ENCODE data around the gene RASD1.

RASD1 gene

DNA sequence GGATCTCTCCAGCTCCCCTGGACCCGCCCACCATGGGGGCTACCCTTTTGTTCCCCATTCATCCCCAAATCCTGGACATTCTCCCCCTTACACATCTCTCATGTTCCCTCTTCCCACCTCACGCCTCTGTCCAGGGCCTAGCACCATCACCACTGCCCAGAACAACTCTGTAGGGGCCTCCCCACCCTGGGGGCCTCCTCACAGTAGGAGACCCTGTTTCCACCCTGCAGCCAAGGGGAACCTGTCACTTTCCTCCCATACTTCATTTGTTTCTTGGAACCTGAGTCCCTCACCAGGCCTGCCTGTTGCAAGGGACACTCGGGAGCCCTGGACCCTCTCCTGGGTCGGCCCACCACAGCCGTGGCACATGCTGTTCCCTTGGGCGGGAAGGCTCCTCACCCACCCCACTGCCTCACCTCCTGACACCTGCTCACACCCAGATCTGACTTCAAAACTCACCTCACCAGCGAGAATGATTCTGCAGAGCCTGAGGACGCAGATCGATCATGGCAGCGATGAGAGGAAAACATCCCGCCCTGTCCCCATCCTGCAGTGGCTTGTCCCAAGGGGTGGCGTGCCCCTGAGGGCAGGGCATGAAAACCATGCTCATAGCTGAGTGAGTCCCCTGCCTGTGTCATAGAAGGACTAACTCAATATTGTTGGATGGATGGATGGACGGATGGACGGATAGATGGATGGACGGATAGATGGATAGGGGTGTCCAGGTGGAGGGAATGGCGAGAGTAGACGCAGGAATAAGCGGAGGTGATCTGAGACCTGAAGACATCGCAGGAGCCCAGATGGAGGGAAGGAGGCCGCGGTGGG, 6.8 kb upstream of the RASD1 start:
- no peaks in the 10 kb centered on the region for H3K36me3 Mint-ChIP-seq (ENCODE audit: low read depth)
- H3K9me3 Mint-ChIP-seq: no peaks in the 10 kb centered on the region
- no peak overlapping the region for H3K27ac Mint-ChIP-seq
- H3K4me1 Mint-ChIP-seq (ENCODE audit: low read depth): no peaks in the 10 kb centered on the region
- no peak overlapping the region for H3K4me3 Mint-ChIP-seq
- intact Hi-C loops (cut with micrococcal nuclease): no loop called here
- peaks cover 14% of the 10 kb centered on the region for H3K27me3 Mint-ChIP-seq

DNA sequence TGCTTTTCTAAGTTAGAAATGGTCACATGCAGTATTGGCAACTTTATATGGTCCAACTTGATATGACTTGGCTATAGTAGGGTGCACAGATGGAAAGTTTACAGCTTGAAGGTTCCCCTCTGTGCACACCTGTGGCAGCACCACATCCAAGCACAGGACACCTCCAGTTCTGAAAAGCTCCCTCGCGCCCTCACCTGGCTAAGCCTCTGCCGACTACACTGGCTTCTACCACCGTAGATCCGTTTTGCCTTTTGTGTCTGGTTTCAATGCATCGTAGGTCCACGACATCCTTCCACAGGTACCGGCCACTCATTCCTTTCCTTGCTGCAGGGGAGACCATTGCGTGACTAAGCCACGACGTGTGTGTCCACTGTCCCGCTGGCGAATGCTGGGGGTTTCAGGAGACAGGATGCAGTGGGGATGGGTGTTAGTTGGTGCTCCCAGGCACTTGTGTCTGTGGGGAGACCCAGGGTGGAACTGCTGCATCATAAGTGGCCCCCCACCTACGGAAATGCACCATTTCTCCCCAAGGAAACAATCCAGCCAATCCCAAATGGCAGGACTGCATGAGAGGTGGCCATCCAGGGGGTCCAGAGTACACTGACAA, 4.9 kb upstream of the RASD1 start:
- Mint-ChIP-seq H3K27ac (no peak overlapping the region), H3K36me3 (ENCODE audit: low read depth) (no peaks in the 10 kb centered on the region), H3K4me3 (no peak overlapping the region), H3K9me3 (no peaks in the 10 kb centered on the region), H3K27me3 (peaks cover 25% of the 10 kb centered on the region), H3K4me1 (ENCODE audit: low read depth) (peaks cover 4% of the 10 kb centered on the region)
- intact Hi-C loops (cut with micrococcal nuclease): no loop called here

DNA sequence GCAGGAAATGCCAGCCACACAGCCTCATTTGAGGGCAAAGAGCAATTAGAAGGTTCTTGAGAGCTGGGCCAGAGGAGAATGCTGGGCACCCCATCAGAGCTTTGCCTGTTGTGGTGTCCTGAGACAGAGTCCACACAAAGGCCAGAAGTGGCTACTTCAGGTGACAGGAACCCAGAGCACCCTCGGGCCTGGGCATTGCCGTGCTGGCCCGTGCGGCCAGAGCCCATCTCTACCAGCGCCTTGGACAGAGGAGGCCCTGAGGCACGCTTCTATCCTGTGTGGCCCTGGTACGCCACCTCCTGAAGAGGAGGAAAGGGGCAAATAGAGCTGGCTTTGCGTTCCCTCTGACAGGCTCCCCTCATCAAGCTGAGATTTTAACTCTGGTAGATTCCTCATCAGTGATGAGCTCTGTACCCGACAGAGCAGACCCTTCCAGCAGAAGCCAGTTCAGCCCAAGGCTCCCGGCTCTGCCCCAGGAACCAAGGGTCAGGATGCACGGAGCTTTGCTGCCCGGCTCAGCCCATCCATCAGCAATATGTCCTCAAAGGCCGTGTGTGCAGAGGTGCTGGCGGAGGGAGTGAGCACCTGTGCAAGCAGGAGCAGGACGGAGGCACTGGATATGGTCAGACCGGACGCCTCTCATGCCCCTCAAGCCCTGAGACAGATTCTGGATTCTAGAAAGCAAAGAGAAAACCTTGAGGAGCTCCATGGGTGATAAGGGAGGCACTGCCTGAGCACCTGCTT, 3.4 kb upstream of the RASD1 start:
- Mint-ChIP-seq H3K27ac (no peak overlapping the region), H3K36me3 (ENCODE audit: low read depth) (no peaks in the 10 kb centered on the region), H3K27me3 (peaks cover 40% of the 10 kb centered on the region), H3K4me1 (ENCODE audit: low read depth) (peaks cover 19% of the 10 kb centered on the region), H3K4me3 (no peak overlapping the region), H3K9me3 (no peaks in the 10 kb centered on the region)
- intact Hi-C loops (cut with micrococcal nuclease): loop anchor here (5.0 kb wide), 2 partner anchors 93 to 142 kb away; partner anchors contain the start of gene PEMT

DNA sequence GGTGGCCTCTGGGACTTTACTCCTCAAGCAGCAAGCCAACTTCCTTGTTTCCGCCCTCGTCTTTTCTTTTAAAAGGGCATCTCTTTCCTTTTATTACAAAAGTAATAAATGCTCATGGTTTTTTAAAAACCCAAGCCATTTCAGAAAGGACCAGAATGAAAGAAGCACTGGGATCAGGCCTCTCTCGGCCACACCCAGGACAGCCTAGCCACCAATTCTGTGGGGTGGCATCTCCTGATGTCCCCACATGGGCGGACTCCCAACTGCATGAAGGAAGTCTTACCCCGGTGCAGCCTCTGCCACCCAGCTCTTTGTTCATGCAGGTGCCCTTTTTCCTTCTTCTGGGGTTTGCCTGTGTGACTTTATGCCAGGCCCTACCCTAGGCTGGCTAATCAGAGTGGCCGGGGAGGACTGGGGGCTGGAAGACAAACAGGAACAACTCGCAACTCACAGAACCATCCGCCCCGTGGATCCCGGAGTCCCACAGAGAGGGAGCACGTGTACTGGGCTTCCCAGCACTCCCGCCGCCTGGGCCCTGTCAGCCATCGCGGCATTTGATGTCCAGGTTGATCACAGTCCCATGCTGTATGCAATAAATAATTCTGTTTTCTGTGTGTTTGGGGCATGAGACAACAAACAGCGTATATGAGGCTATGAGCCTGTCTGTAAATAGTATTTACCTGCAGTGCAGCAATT, 2.6 kb upstream of the RASD1 start:
- Mint-ChIP-seq H3K9me3 (no peaks in the 10 kb centered on the region), H3K27ac (no peak overlapping the region), H3K4me1 (ENCODE audit: low read depth) (peaks cover 21% of the 10 kb centered on the region), H3K27me3 (peaks cover 46% of the 10 kb centered on the region), H3K4me3 (no peak overlapping the region), H3K36me3 (ENCODE audit: low read depth) (peaks cover 4% of the 10 kb centered on the region)
- intact Hi-C loops (cut with micrococcal nuclease): loop anchor here (5.0 kb wide), 2 partner anchors 94 to 141 kb away; partner anchors contain the start of gene PEMT

DNA sequence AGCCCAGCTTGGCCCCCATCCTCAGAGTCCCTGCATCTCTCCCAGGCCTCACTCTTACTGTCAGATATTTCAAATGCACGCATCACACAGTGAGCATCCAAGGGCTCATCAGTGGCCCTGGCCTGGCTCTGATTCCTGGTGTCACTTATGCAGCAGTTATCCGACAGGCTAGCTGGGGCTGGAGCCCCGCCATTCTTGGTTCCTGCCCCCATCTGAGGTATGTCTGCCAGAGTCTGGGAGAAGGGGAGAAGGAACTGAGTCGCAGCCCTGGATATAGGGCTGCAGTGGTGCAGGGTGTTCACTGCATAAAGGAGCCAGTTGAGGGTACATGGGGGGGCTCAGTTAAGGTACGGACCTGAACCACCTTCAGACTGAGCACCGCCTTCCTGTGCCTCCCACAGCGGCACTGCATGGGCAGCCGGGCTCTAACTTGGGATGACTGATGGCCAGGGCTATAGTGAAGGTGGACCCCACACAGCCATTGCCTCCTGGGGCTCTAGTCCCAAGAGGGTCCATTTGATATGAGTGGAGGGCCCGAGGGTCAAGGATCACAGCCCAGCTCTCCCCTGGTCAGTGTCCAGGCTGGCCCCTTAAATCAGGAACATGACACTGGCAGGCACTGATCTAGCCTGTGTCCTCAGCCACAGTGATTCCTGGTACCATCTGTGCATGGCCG, 1.8 kb upstream of the RASD1 start:
- no peak overlapping the region for H3K4me3 Mint-ChIP-seq
- H3K9me3 Mint-ChIP-seq: no peaks in the 10 kb centered on the region
- no peak overlapping the region for H3K27ac Mint-ChIP-seq
- H3K27me3 Mint-ChIP-seq: peaks cover 54% of the 10 kb centered on the region
- peaks cover 11% of the 10 kb centered on the region for H3K36me3 Mint-ChIP-seq (ENCODE audit: low read depth)
- peaks cover 29% of the 10 kb centered on the region for H3K4me1 Mint-ChIP-seq (ENCODE audit: low read depth)
- intact Hi-C loops (cut with micrococcal nuclease): loop anchor here (1.0 to 5.0 kb wide), 5 partner anchors 21 to 143 kb away; partner anchors contain the start of genes MED9 and PEMT

DNA sequence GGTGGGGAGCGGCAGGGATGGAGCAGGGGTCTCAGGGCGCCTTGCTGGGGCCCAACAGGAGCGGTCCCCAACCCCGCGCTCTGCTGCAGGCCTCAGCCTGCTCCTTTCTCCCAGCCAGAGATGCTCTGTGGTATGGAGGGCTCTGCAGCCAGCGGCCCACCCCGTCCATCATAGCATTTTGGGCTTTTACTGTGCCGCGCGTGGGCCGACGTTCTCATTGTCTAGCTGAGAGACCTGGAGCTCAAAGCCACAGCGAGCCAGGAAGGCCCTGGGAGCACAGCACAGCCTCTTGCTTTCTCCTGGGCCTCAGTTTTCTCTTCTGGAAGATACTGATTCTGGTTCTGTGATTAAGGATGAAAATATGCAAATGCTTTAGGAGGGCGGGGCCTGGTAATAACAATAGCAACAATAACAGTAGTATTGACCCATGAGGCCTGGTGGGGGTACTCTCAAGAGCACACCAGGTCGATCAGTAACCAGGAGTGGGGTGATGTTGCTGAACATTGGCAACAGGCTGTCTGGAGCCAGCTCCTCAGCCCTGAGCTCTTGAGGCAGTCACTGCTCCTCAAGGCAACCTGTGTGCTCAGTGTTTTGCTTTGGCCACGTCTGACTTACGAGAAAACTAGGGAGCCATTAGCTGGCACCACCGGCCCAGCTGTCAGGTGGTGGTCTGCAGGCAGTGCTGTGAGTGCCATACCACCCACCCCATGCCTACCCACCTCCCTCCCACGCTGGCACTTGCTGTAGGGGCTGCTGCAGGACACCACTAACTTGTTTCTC, 1.1 kb upstream of the RASD1 start:
- Mint-ChIP-seq H3K27ac (peak overlapping the region; percentile 59), H3K27me3 (peaks cover 56% of the 10 kb centered on the region), H3K4me1 (ENCODE audit: low read depth) (peaks cover 35% of the 10 kb centered on the region), H3K9me3 (no peaks in the 10 kb centered on the region), H3K4me3 (no peak overlapping the region), H3K36me3 (ENCODE audit: low read depth) (peaks cover 18% of the 10 kb centered on the region)
- intact Hi-C loops (cut with micrococcal nuclease): loop anchor here (1.0 to 5.0 kb wide), 5 partner anchors 20 to 144 kb away; partner anchors contain the start of genes MED9 and PEMT

DNA sequence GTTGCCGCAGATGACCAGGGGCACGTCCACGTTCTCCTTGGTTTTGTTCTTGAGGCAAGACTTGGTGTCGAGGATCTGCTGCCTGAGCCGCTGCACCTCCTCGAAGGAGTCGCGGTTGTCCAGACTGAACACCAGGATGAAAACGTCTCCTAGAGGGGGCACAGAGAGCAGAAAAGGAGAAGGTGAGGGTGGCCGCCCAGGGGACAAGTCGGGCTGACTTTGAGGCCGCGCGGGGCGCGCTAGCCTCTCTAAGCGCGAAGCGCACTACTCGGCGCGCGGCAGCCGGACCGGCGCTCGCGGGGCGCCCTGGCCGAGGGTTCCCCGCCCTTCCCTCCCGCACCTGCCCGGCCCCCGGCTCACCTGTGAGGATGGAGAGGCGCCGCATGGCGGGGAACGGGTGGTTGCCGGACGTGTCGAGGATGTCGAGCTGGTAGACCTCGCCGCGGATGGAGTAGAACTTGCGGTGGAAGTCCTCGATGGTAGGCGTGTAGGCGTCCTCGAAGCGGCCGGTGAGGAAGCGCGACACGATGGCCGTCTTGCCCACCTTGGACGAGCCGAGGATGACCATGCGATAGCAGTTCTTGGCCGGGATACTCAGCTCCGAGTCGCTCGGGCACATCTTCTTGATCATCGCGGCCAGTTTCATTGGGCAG, 533 bp downstream of the RASD1 start:
- intact Hi-C loops (cut with micrococcal nuclease): loop anchor here (2.0 to 5.0 kb wide), 4 partner anchors 19 to 138 kb away; partner anchors contain the start of genes MED9 and PEMT
- peak overlapping the region; percentile 3 for H3K27ac Mint-ChIP-seq

DNA sequence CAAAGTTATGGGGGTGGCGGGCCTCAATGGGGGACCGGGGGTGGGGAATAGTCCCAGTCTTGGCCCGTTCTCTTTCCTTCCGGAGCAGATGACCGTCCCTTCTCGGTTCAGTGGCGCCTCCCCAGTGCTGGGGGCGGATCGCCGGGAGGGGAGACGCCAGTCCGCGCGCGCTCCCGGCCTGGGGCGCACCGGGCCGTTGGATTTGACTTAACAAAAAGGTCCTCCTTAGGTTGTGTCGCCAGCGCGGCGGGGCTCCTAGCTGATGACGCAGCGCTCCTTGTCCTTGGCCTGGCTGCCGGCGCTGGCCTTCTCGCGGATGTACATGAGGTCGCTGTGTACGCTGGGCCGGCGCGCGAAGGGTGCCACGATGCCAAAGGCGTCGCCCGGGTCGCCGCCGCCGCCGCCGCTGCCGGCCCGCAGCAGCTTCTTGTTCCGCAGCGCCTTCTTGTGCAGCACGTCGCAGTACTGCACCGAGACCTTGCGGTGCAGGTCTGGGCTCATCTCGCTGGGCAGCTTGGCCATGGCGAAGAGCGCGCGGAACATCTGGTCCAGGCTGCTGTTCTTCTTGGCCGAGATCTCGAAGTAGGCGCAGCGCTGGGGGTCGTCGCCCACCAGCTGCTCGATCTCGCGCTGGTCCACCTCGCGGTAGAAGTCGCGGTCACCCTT, 1.2 kb downstream of the RASD1 start:
- no peaks in the 10 kb centered on the region for H3K9me3 Mint-ChIP-seq
- H3K4me3 Mint-ChIP-seq: peak overlapping the region; percentile 76
- intact Hi-C loops (cut with micrococcal nuclease): loop anchor here (5.0 kb wide), 2 partner anchors 97 to 138 kb away; partner anchors contain the start of gene PEMT
- peaks cover 35% of the 10 kb centered on the region for H3K36me3 Mint-ChIP-seq (ENCODE audit: low read depth)
- no peak overlapping the region for H3K27ac Mint-ChIP-seq
- H3K27me3 Mint-ChIP-seq: peaks cover 54% of the 10 kb centered on the region
- peaks cover 35% of the 10 kb centered on the region for H3K4me1 Mint-ChIP-seq (ENCODE audit: low read depth)

More for the DNA sequence above, 533 bp downstream of the RASD1 start:
- Mint-ChIP-seq H3K4me3 (peak overlapping the region; percentile 76), H3K9me3 (no peaks in the 10 kb centered on the region), H3K36me3 (ENCODE audit: low read depth) (peaks cover 34% of the 10 kb centered on the region), H3K27me3 (peaks cover 54% of the 10 kb centered on the region), H3K4me1 (ENCODE audit: low read depth) (peaks cover 35% of the 10 kb centered on the region)

DNA sequence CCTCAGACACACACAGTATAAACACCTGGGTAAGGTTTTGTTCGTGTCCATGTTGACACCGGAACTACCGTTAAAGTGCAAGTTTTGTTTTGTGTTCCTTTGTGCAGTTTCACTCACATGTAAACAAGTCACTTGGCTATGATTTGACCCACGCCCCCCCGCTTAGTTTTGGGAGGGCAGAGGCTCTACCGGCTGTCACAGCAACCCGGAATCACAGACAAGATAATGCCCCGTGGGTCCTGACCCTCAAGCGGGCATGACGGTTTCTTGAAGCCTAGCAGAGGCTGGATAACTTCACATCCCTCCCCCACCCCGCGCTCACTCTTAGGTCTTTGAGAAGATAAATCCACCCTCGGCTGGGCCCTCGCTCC, 1.7 kb downstream of the RASD1 start:
- peaks cover 35% of the 10 kb centered on the region for H3K36me3 Mint-ChIP-seq (ENCODE audit: low read depth)
- H3K4me3 Mint-ChIP-seq: peak overlapping the region; percentile 76
- no peak overlapping the region for H3K27ac Mint-ChIP-seq
- intact Hi-C loops (cut with micrococcal nuclease): no loop called here
- H3K27me3 Mint-ChIP-seq: peaks cover 51% of the 10 kb centered on the region
- H3K4me1 Mint-ChIP-seq (ENCODE audit: low read depth): peaks cover 35% of the 10 kb centered on the region
- H3K9me3 Mint-ChIP-seq: no peaks in the 10 kb centered on the region

DNA sequence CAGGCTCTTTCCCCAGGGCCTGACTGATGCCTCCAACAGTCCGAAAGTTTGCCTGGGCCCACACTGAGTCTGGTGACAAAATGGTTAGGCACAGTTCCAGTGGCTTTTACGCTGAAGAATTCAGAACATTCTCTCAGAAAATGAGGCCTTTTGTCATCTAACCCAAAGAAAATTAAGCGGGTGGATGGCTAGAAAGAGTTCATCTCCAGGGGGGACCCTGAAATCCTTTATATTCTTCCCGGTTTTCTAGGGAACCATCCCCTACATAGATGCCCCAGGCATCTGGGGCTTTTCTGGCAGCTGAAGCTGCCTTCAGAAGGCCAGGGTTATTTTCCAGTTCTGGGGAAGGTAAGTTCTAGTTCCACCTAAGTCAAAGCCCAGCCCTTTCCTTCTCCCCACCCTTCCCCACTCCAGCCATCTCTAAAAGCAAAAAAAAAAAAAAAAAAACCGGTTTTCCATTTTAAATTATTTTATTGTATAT, 2.2 kb downstream of the RASD1 start:
- Mint-ChIP-seq H3K4me3 (no peak overlapping the region), H3K36me3 (ENCODE audit: low read depth) (peaks cover 36% of the 10 kb centered on the region), H3K9me3 (no peaks in the 10 kb centered on the region), H3K27ac (no peak overlapping the region), H3K27me3 (peaks cover 51% of the 10 kb centered on the region), H3K4me1 (ENCODE audit: low read depth) (peaks cover 35% of the 10 kb centered on the region)
- intact Hi-C loops (cut with micrococcal nuclease): no loop called here

DNA sequence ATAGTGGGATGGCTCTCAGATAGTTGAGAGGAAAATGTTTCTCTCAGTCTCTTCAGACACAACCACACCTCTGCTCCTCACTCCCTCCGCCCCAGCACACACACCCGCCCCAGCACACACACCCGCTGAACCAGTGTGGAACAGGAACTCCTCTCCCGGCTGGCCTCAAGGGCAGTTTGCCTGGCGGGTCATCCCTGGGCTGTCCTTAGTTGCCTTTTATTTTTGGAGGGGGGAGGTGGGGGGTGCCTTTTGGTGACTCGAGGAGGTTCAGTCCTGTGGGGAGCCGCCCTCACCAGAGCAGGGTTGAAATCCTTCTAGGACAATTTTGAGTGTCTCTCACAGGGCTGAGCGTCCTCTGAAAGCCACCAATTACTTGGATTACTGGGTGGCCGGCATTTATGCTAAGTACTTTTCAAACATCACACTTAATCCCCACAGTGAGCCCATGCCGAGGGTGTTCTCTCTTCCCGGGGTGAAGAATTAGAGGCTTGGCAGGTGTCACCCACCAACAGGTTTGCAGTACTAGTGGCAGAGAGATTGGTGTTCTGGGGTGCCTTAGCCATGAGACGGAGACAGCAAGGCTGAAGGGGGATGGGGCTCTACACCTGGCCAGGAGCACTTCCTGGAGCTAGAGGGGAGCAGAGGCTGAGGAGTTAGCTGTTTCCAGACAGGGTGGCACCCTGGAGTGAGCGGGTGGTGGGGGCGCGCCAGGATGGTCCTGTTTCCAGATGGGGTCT, 2.8 kb downstream of the RASD1 start:
- H3K27ac Mint-ChIP-seq: no peak overlapping the region
- H3K4me1 Mint-ChIP-seq (ENCODE audit: low read depth): peaks cover 35% of the 10 kb centered on the region
- intact Hi-C loops (cut with micrococcal nuclease): no loop called here
- no peaks in the 10 kb centered on the region for H3K9me3 Mint-ChIP-seq
- H3K27me3 Mint-ChIP-seq: peaks cover 45% of the 10 kb centered on the region
- H3K4me3 Mint-ChIP-seq: no peak overlapping the region
- H3K36me3 Mint-ChIP-seq (ENCODE audit: low read depth): peaks cover 42% of the 10 kb centered on the region
